CD4-positive, alpha-beta memory T cell (primary cell): ENCODE results near the gene DAO. TPM values are rescaled to one million over a fixed set of nuclear protein-coding genes. Genes with fewer than 3 reads are reported as not detected.

Source experiments
- CTCF ChIA-PET: fragments of 350-600 bp; sonication (Branson Sonifier 250); formaldehyde crosslinking; loops from one replicate; lab custom pipeline; 2021; ENCODE audit warnings: inconsistent platforms; ENCODE audit not compliant: partially characterized antibody; lab: Charles Lee
- POLR2A ChIA-PET: fragments of 350-600 bp; sonication (Branson Sonifier 250); formaldehyde crosslinking; loops from one replicate; lab custom pipeline; 2021; ENCODE audit not compliant: partially characterized antibody; lab: Charles Lee
- DNase-seq, 5 donors: peaks; one replicate each; pipeline versions ENCODE4 v3.0.0 to v3.0.0-alpha.2; 2020 to 2022; ENCODE audit warnings: mixed read lengths in 1 of 5
- H3K27ac ChIP-seq: one replicate; pipeline ENCODE4 v1.7.0; 2013; ENCODE audit warnings: low read depth, low read length
- H3K27me3 ChIP-seq: 2 replicates; pipeline ENCODE4 v1.7.0; 2013; ENCODE audit warnings: mild to moderate bottlenecking, low read length, moderate library complexity; ENCODE audit not compliant: insufficient read depth
- H3K36me3 ChIP-seq: 2 replicates; pipeline ENCODE4 v1.7.0; 2013; ENCODE audit warnings: mild to moderate bottlenecking, low read length, moderate library complexity; ENCODE audit not compliant: insufficient read depth
- H3K4me1 ChIP-seq: 2 replicates; pipeline ENCODE4 v1.7.0; 2013; ENCODE audit warnings: mild to moderate bottlenecking, low read length, moderate library complexity; ENCODE audit not compliant: insufficient read depth
- H3K4me3 ChIP-seq, 2 donors: one replicate each; pipeline ENCODE4 v1.7.0; 2013; ENCODE audit warnings: low read length in 2 of 2, mild to moderate bottlenecking in 1 of 2
- H3K9me3 ChIP-seq, 2 donors: one replicate each; pipeline ENCODE4 v1.7.0; 2013; ENCODE audit warnings: low read length in 2 of 2, control low read depth in 1 of 2; ENCODE audit not compliant: control insufficient read depth in 1 of 2
- H3K27ac Mint-ChIP-seq, 7 donors: one replicate each; pipeline ENCODE4 v1.8.0; 2020 to 2021; ENCODE audit warnings: mixed read lengths in 7 of 7, mild to moderate bottlenecking in 6 of 7, inconsistent platforms in 3 of 7, moderate library complexity in 3 of 7
- H3K27me3 Mint-ChIP-seq, 2 donors: one replicate each; pipeline ENCODE4 v1.8.0; 2020 to 2021; ENCODE audit warnings: mixed read lengths in 2 of 2
- H3K36me3 Mint-ChIP-seq, 2 donors: one replicate each; pipeline ENCODE4 v1.8.0; 2020 to 2021; ENCODE audit warnings: mixed read lengths in 2 of 2, inconsistent platforms in 1 of 2, mild to moderate bottlenecking in 1 of 2
- H3K4me1 Mint-ChIP-seq, 4 donors: one replicate each; pipeline ENCODE4 v1.8.0; 2020 to 2021; ENCODE audit warnings: mixed read lengths in 4 of 4, mild to moderate bottlenecking in 1 of 4
- H3K4me3 Mint-ChIP-seq, 8 donors: one replicate each; pipeline ENCODE4 v1.8.0; 2020 to 2021; ENCODE audit warnings: mixed read lengths in 8 of 8, mild to moderate bottlenecking in 7 of 8, moderate library complexity in 6 of 8, inconsistent platforms in 3 of 8
- H3K9me3 Mint-ChIP-seq, 8 donors: one replicate each; pipeline ENCODE4 v1.8.0; 2020 to 2021; ENCODE audit warnings: mixed read lengths in 8 of 8, mild to moderate bottlenecking in 5 of 8, inconsistent platforms in 3 of 8, moderate library complexity in 1 of 8
- intact Hi-C: fragments of 100-400 bp; cut with micrococcal nuclease; formaldehyde crosslinking; loops from one replicate; pipeline ENCODE4 v1.15.1; 2023
- microRNA-seq: library from miRNA; unstranded; fragments of <30 nt; microRNA quantifications from one replicate; pipeline ENCODE4 v1.2.0, GENCODE V29; 2021; ENCODE audit warnings: borderline replicate concordance, borderline number of aligned reads, borderline microRNAs expressed, mixed read lengths
- polyA plus RNA-seq, 2 donors: library from polyadenylated mRNA; unstranded; fragments of 300-500 nt; fragmentation: Illumina TruSeq; gene quantifications; one replicate each; pipeline ENCODE4 v1.2.3, GENCODE V29; 2021
- total RNA-seq, 2 experiments: library from RNA; stranded (reverse); gene quantifications; one replicate each; pipeline ENCODE4 v1.2.3, GENCODE V29; 2021

Gene DAO
- total and polyA plus RNA-seq, 4 experiments from 2014 or later: not detected

GRCh38 chr12:108947097-108947496, 67.2 kb downstream of the DAO start:
- intact Hi-C loops: no loop called here
- Mint-ChIP-seq H3K4me1 (peaks cover 0 to 5% (median 1%) of the 10 kb centered on the region in 4 donors), H3K4me3 (no peak overlapping the region), H3K36me3 (no peaks in the 10 kb centered on the region), H3K9me3 (peaks cover 0 to 10% (median 5%) of the 10 kb centered on the region in 8 donors), H3K27ac (no peak overlapping the region), H3K27me3 (peaks cover 6 to 11% of the 10 kb centered on the region in 2 donors)
- ChIA-PET POLR2A (no interaction called here), CTCF (interaction anchor here (0.9 kb wide), 1 partner anchor 10 kb away, joined by 3 read pairs; no protein-coding TSS in a partner anchor)
- H3K4me3 ChIP-seq: no peak overlapping the region
- H3K27me3 ChIP-seq: no peaks in the 10 kb centered on the region
- no peaks in the 10 kb centered on the region for H3K9me3 ChIP-seq
- no peaks in the 10 kb centered on the region for H3K36me3 ChIP-seq
- DNase-seq: no peak
- H3K4me1 ChIP-seq: peaks cover 7% of the 10 kb centered on the region
- H3K27ac ChIP-seq: no peak overlapping the region

GRCh38 chr12:108948367-108948766, 68.5 kb downstream of the DAO start:
- no peaks in the 10 kb centered on the region for H3K27me3 ChIP-seq
- H3K4me3 Mint-ChIP-seq: no peak overlapping the region
- DNase-seq: no peak
- POLR2A ChIA-PET: no interaction called here
- intact Hi-C loops: no loop called here
- peaks cover 7% of the 10 kb centered on the region for H3K4me1 ChIP-seq
- no peak overlapping the region for H3K27ac ChIP-seq
- H3K36me3 ChIP-seq: no peaks in the 10 kb centered on the region
- CTCF ChIA-PET: no interaction called here
- peaks cover 0 to 5% (median 1%) of the 10 kb centered on the region in 4 donors for H3K4me1 Mint-ChIP-seq
- H3K9me3 ChIP-seq: no peaks in the 10 kb centered on the region
- peaks cover 0 to 10% (median 5%) of the 10 kb centered on the region in 8 donors for H3K9me3 Mint-ChIP-seq
- no peaks in the 10 kb centered on the region for H3K36me3 Mint-ChIP-seq
- H3K27me3 Mint-ChIP-seq: peaks cover 6 to 11% of the 10 kb centered on the region in 2 donors
- H3K4me3 ChIP-seq: no peak overlapping the region
- peak overlapping the region in 1 of 7 donors; percentile 6 for H3K27ac Mint-ChIP-seq

GRCh38 chr12:108949976-108950375, 70.1 kb downstream of the DAO start:
- Mint-ChIP-seq H3K9me3 (peaks cover 0 to 10% (median 5%) of the 10 kb centered on the region in 8 donors), H3K4me1 (peaks cover 0 to 5% (median 1%) of the 10 kb centered on the region in 4 donors), H3K27me3 (peaks cover 6 to 9% of the 10 kb centered on the region in 2 donors), H3K27ac (peak overlapping the region in 1 of 7 donors; percentile 50), H3K36me3 (no peaks in the 10 kb centered on the region), H3K4me3 (no peak overlapping the region)
- POLR2A ChIA-PET: interaction anchor here (1.5 kb wide), 1 partner anchor 390 kb away, joined by 3 read pairs; no protein-coding TSS in a partner anchor
- CTCF ChIA-PET: interaction anchor here (0.8 to 2.5 kb wide), 12 partner anchors 10 to 386 kb away, joined by 3 to 21 read pairs (median 6); partner anchors contain the start of genes ALKBH2 and USP30
- peaks cover 7% of the 10 kb centered on the region for H3K4me1 ChIP-seq
- no peak overlapping the region for H3K4me3 ChIP-seq
- H3K36me3 ChIP-seq: no peaks in the 10 kb centered on the region
- intact Hi-C loops: loop anchor here (2.0 to 10.0 kb wide), 3 partner anchors 65 to 1035 kb away; no protein-coding TSS in a partner anchor
- no peak for DNase-seq
- no peaks in the 10 kb centered on the region for H3K9me3 ChIP-seq
- no peaks in the 10 kb centered on the region for H3K27me3 ChIP-seq
- H3K27ac ChIP-seq: no peak overlapping the region

Small RNA genes within 50 kb of the gene (microRNA-seq; reads per million reads assigned to microRNA genes)
- not detected for gene MIR619

Other genes with a start within 250 kb of the DAO start
- 100 to 1,000 TPM; 175 to 176 TPM for gene SELPLG, start 246.2 kb upstream of the DAO start, total RNA-seq
- 100 to 1,000 TPM; 485 to 781 TPM for gene SELPLG, start 246.2 kb upstream of the DAO start, polyA plus RNA-seq
- gene CORO1C, start 148.6 kb upstream of the DAO start, total RNA-seq: 10 to 100 TPM; 10.3 to 11.9 TPM
- gene CORO1C, start 148.6 kb upstream of the DAO start, polyA plus RNA-seq: 10 to 100 TPM in 1 of 2 donors, 1 to 10 TPM in 1; 8.0 to 12.6 TPM
- gene SSH1, start 22.5 kb upstream of the DAO start, total RNA-seq: 10 to 100 TPM; 32.3 to 38.0 TPM
- 1 to 10 TPM; 1.4 to 9.3 TPM for gene SSH1, start 22.5 kb upstream of the DAO start, polyA plus RNA-seq
- gene SVOP, start 141.0 kb downstream of the DAO start, total RNA-seq: not detected
- not detected for gene SVOP, start 141.0 kb downstream of the DAO start, polyA plus RNA-seq
- gene USP30, start 172.5 kb downstream of the DAO start, total RNA-seq: 10 to 100 TPM in 1 of 2 experiments, 1 to 10 TPM in 1; 8.1 to 14.2 TPM
- 10 to 100 TPM in 1 of 2 donors, 1 to 10 TPM in 1; 6.8 to 13.9 TPM for gene USP30, start 172.5 kb downstream of the DAO start, polyA plus RNA-seq
- 10 to 100 TPM; 12.9 to 14.4 TPM for gene ALKBH2, start 213.4 kb downstream of the DAO start, total RNA-seq
- gene ALKBH2, start 213.4 kb downstream of the DAO start, polyA plus RNA-seq: 10 to 100 TPM; 15.0 to 16.4 TPM
- 10 to 100 TPM; 18.5 to 19.5 TPM for gene UNG, start 217.5 kb downstream of the DAO start, total RNA-seq
- 10 to 100 TPM; 43.1 to 47.1 TPM for gene UNG, start 217.5 kb downstream of the DAO start, polyA plus RNA-seq
- gene ACACB, start 236.5 kb downstream of the DAO start, total RNA-seq: 10 to 100 TPM; 46.7 to 47.1 TPM
- gene ACACB, start 236.5 kb downstream of the DAO start, polyA plus RNA-seq: 1 to 10 TPM in 1 of 2 donors, under 1 TPM in 1; 0.83 to 2.0 TPM